GM19455 (cell line): ENCODE measurements around the gene GPSM1.

Experiments
- ATAC-seq: cut with Tn5 transposase; IDR thresholded peaks from one replicate; pipeline ENCODE4 v1.9.1; 2021; ENCODE audit not compliant: unreplicated experiment

Gene GPSM1

GRCh38 chr9:136373300-136374182 is 46.2 kb downstream of the GPSM1 start, which contains the start of gene CARD9:
TSS of gene CARD9 (minus strand) at chr9:136373669. CDS start at chr9:136372078, 1,591 bp downstream.
- no peak for ATAC-seq

GRCh38 chr9:136374183-136374575 is 46.8 kb downstream of the GPSM1 start:
- no peak for ATAC-seq

GRCh38 chr9:136375096-136375495 is 47.8 kb downstream of the GPSM1 start:
- ATAC-seq = no peak

GRCh38 chr9:136376457-136376856 is 49.1 kb downstream of the GPSM1 start:
- no peak for ATAC-seq

GRCh38 chr9:136377341-136378169 is 50.2 kb downstream of the GPSM1 start:
- no peak for ATAC-seq

- ATAC-seq = no peak
Measured at GRCh38 chr9:136378170-136379002, 51.0 kb downstream of the GPSM1 start.

GRCh38 chr9:136379003-136379287 is 51.6 kb downstream of the GPSM1 start:
- ATAC-seq = no peak

GRCh38 chr9:136379401-136379800 is 52.1 kb downstream of the GPSM1 start:
- no peak for ATAC-seq

GRCh38 chr9:136379891-136380290 is 52.6 kb downstream of the GPSM1 start:
- ATAC-seq = no peak

- no peak for ATAC-seq
Measured at GRCh38 chr9:136380381-136380780, 53.0 kb downstream of the GPSM1 start.

- no peak for ATAC-seq
Measured at GRCh38 chr9:136381311-136381710, 54.0 kb downstream of the GPSM1 start.

GRCh38 chr9:136381966-136382513 is 54.7 kb downstream of the GPSM1 start:
- no peak for ATAC-seq

- no peak for ATAC-seq
Measured at GRCh38 chr9:136383436-136383835, 56.1 kb downstream of the GPSM1 start.

- no peak for ATAC-seq
Measured at GRCh38 chr9:136385015-136385414, 57.7 kb downstream of the GPSM1 start.

GRCh38 chr9:136386018-136386417 is 58.7 kb downstream of the GPSM1 start:
- no peak for ATAC-seq

- no peak for ATAC-seq
Measured at GRCh38 chr9:136387217-136387616, 59.9 kb downstream of the GPSM1 start.

- ATAC-seq = no peak
Measured at GRCh38 chr9:136389396-136389795, 62.1 kb downstream of the GPSM1 start.

- no peak for ATAC-seq
Measured at GRCh38 chr9:136391737-136392537, 64.6 kb downstream of the GPSM1 start.

- no peak for ATAC-seq
Measured at GRCh38 chr9:136392538-136393449, 65.5 kb downstream of the GPSM1 start.
